ENCODE results near the gene ARF1.

GRCh38 chr1:228039986-228040385 is 42.5 kb upstream of the ARF1 start:
- TF ChIP-seq, protein P1, sequence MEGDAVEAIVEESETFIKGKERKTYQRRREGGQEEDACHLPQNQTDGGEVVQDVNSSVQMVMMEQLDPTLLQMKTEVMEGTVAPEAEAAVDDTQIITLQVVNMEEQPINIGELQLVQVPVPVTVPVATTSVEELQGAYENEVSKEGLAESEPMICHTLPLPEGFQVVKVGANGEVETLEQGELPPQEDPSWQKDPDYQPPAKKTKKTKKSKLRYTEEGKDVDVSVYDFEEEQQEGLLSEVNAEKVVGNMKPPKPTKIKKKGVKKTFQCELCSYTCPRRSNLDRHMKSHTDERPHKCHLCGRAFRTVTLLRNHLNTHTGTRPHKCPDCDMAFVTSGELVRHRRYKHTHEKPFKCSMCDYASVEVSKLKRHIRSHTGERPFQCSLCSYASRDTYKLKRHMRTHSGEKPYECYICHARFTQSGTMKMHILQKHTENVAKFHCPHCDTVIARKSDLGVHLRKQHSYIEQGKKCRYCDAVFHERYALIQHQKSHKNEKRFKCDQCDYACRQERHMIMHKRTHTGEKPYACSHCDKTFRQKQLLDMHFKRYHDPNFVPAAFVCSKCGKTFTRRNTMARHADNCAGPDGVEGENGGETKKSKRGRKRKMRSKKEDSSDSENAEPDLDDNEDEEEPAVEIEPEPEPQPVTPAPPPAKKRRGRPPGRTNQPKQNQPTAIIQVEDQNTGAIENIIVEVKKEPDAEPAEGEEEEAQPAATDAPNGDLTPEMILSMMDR (IDR thresholded peaks at IDR 0.05): no peak
- TF ChIP-seq, protein P2, sequence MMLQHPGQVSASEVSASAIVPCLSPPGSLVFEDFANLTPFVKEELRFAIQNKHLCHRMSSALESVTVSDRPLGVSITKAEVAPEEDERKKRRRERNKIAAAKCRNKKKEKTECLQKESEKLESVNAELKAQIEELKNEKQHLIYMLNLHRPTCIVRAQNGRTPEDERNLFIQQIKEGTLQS (CRISPR knock-in tag; conservative IDR thresholded peaks at IDR 0.05): no peak
- TF ChIP-seq, protein P3, sequence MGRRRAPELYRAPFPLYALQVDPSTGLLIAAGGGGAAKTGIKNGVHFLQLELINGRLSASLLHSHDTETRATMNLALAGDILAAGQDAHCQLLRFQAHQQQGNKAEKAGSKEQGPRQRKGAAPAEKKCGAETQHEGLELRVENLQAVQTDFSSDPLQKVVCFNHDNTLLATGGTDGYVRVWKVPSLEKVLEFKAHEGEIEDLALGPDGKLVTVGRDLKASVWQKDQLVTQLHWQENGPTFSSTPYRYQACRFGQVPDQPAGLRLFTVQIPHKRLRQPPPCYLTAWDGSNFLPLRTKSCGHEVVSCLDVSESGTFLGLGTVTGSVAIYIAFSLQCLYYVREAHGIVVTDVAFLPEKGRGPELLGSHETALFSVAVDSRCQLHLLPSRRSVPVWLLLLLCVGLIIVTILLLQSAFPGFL (CRISPR knock-in tag; IDR thresholded peaks at IDR 0.05; ENCODE audit: borderline replicate concordance): no peak
- TF ChIP-seq, protein P4, sequence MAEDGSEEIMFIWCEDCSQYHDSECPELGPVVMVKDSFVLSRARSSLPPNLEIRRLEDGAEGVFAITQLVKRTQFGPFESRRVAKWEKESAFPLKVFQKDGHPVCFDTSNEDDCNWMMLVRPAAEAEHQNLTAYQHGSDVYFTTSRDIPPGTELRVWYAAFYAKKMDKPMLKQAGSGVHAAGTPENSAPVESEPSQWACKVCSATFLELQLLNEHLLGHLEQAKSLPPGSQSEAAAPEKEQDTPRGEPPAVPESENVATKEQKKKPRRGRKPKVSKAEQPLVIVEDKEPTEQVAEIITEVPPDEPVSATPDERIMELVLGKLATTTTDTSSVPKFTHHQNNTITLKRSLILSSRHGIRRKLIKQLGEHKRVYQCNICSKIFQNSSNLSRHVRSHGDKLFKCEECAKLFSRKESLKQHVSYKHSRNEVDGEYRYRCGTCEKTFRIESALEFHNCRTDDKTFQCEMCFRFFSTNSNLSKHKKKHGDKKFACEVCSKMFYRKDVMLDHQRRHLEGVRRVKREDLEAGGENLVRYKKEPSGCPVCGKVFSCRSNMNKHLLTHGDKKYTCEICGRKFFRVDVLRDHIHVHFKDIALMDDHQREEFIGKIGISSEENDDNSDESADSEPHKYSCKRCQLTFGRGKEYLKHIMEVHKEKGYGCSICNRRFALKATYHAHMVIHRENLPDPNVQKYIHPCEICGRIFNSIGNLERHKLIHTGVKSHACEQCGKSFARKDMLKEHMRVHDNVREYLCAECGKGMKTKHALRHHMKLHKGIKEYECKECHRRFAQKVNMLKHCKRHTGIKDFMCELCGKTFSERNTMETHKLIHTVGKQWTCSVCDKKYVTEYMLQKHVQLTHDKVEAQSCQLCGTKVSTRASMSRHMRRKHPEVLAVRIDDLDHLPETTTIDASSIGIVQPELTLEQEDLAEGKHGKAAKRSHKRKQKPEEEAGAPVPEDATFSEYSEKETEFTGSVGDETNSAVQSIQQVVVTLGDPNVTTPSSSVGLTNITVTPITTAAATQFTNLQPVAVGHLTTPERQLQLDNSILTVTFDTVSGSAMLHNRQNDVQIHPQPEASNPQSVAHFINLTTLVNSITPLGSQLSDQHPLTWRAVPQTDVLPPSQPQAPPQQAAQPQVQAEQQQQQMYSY (CRISPR knock-in tag; IDR thresholded peaks at IDR 0.05): no peak
- TF ChIP-seq ELF4 (CRISPR knock-in tag; IDR thresholded peaks at IDR 0.05; ENCODE audit: low read depth) (no peak), NFYB (CRISPR knock-in tag; conservative IDR thresholded peaks at IDR 0.05; ENCODE audit: low read depth) (no peak), ATF1 (CRISPR knock-in tag; IDR thresholded peaks at IDR 0.05) (no peak), TCF7 (CRISPR knock-in tag; IDR thresholded peaks at IDR 0.05; ENCODE audit: low read depth) (no peak), KAT7 (CRISPR knock-in tag; IDR thresholded peaks at IDR 0.05; ENCODE audit: borderline replicate concordance) (no peak), FOXP1 (CRISPR knock-in tag; IDR thresholded peaks at IDR 0.05; ENCODE audit: borderline replicate concordance) (no peak)
- TF ChIP-seq, protein P5, sequence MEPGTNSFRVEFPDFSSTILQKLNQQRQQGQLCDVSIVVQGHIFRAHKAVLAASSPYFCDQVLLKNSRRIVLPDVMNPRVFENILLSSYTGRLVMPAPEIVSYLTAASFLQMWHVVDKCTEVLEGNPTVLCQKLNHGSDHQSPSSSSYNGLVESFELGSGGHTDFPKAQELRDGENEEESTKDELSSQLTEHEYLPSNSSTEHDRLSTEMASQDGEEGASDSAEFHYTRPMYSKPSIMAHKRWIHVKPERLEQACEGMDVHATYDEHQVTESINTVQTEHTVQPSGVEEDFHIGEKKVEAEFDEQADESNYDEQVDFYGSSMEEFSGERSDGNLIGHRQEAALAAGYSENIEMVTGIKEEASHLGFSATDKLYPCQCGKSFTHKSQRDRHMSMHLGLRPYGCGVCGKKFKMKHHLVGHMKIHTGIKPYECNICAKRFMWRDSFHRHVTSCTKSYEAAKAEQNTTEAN (CRISPR knock-in tag; IDR thresholded peaks at IDR 0.05): no peak
- TF ChIP-seq, protein P6, sequence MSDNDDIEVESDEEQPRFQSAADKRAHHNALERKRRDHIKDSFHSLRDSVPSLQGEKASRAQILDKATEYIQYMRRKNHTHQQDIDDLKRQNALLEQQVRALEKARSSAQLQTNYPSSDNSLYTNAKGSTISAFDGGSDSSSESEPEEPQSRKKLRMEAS (CRISPR knock-in tag; IDR thresholded peaks at IDR 0.05): no peak
- TF ChIP-seq, protein P7, sequence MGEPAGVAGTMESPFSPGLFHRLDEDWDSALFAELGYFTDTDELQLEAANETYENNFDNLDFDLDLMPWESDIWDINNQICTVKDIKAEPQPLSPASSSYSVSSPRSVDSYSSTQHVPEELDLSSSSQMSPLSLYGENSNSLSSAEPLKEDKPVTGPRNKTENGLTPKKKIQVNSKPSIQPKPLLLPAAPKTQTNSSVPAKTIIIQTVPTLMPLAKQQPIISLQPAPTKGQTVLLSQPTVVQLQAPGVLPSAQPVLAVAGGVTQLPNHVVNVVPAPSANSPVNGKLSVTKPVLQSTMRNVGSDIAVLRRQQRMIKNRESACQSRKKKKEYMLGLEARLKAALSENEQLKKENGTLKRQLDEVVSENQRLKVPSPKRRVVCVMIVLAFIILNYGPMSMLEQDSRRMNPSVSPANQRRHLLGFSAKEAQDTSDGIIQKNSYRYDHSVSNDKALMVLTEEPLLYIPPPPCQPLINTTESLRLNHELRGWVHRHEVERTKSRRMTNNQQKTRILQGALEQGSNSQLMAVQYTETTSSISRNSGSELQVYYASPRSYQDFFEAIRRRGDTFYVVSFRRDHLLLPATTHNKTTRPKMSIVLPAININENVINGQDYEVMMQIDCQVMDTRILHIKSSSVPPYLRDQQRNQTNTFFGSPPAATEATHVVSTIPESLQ (CRISPR knock-in tag; IDR thresholded peaks at IDR 0.05): no peak

Data from WTC11 (cell line).